OCI-LY3 (cell line): ENCODE results near the gene AUTS2.

ENCODE experiments used
- H2AFZ ChIP-seq: fragments of 200-600, 300-600 bp; shearing (Covaris generic); 2 replicates; pipeline ENCODE4 v1.6.0; 2014; ENCODE audit warnings: antibody characterized with exemption, low read depth, low read length
- H3K27ac ChIP-seq: fragments of 200-600, 300-600 bp; sonication (generic); 2 replicates; pipeline ENCODE4 v1.5.1; 2014; ENCODE audit warnings: mild to moderate bottlenecking, low read length, moderate library complexity, mixed read lengths
- H3K27me3 ChIP-seq: fragments of 200-600, 300-600 bp; sonication (generic); 2 replicates; pipeline ENCODE4 v1.6.1; 2014; ENCODE audit warnings: low read depth, low read length, mixed read lengths
- H3K36me3 ChIP-seq: fragments of 200-600, 300-600 bp; sonication (generic); replicated peaks from 2 replicates; pipeline ENCODE3; 2014; ENCODE audit warnings: low read depth, low read length, mixed read lengths
- H3K4me1 ChIP-seq: fragments of 300-600, 200-600 bp; sonication (generic); 2 replicates; pipeline ENCODE4 v1.6.1; 2014; ENCODE audit warnings: low read length, mixed read lengths
- H3K4me2 ChIP-seq: fragments of 200-600, 300-600 bp; sonication (generic); 2 replicates; pipeline ENCODE4 v1.6.1; 2014; ENCODE audit warnings: low read length, mixed read lengths
- H3K4me3 ChIP-seq: fragments of 300-600, 200-600 bp; sonication (generic); 2 replicates; pipeline ENCODE4 v1.5.1; 2014; ENCODE audit warnings: antibody characterized with exemption, mild to moderate bottlenecking, low read length, moderate library complexity
- H3K79me2 ChIP-seq: fragments of 300-600, 200-600 bp; shearing (Covaris generic); 2 replicates; pipeline ENCODE4 v1.6.1; 2014; ENCODE audit warnings: mild to moderate bottlenecking, low read length, mixed read lengths
- H3K9ac ChIP-seq: fragments of 300-600, 200-600 bp; shearing (Covaris generic); 2 replicates; pipeline ENCODE4 v1.6.0; 2014; ENCODE audit warnings: mild to moderate bottlenecking, low read length, moderate library complexity
- H3K9me3 ChIP-seq: fragments of 200-600, 300-600 bp; shearing (Covaris generic); 2 replicates; pipeline ENCODE4 v1.6.1; 2014; ENCODE audit warnings: low read length, mixed read lengths; ENCODE audit not compliant: insufficient read depth
- H4K20me1 ChIP-seq: fragments of 200-600, 300-600 bp; sonication (generic); 2 replicates; pipeline ENCODE4 v1.6.1; 2016; ENCODE audit warnings: low read length, mixed read lengths; ENCODE audit not compliant: insufficient read depth
- EZH2phosphoT487 ChIP-seq: fragments of 200-600 bp; shearing (Covaris generic); IDR thresholded peaks from 2 replicates; pipeline ENCODE4 v1.6.1; 2018; ENCODE audit warnings: antibody characterized with exemption, mixed run types, low read depth
- TF ChIP-seq, protein P1 (sequence below): fragments of 200-600, 300-600 bp; sonication (generic); IDR thresholded peaks from 2 replicates; pipeline ENCODE4 v1.5.1; 2014; ENCODE audit warnings: antibody characterized with exemption, low read length, low read depth

Gene AUTS2

GRCh38 chr7:70460562-70460961 lies 862.3 kb downstream of the AUTS2 start:
- Histone ChIP-seq H3K36me3 (no peaks in the 10 kb centered on the region), H3K4me3 (no peak overlapping the region), H3K79me2 (no peaks in the 10 kb centered on the region), H3K27me3 (no peaks in the 10 kb centered on the region), H3K4me2 (no peak overlapping the region), H3K27ac (no peak overlapping the region), H4K20me1 (no peaks in the 10 kb centered on the region), H3K9me3 (peaks cover 8% of the 10 kb centered on the region; the same call in 1 of the 2 replicates), H3K4me1 (no peaks in the 10 kb centered on the region), H2AFZ (no peak overlapping the region), H3K9ac (no peak overlapping the region)
- TF ChIP-seq, protein P1, sequence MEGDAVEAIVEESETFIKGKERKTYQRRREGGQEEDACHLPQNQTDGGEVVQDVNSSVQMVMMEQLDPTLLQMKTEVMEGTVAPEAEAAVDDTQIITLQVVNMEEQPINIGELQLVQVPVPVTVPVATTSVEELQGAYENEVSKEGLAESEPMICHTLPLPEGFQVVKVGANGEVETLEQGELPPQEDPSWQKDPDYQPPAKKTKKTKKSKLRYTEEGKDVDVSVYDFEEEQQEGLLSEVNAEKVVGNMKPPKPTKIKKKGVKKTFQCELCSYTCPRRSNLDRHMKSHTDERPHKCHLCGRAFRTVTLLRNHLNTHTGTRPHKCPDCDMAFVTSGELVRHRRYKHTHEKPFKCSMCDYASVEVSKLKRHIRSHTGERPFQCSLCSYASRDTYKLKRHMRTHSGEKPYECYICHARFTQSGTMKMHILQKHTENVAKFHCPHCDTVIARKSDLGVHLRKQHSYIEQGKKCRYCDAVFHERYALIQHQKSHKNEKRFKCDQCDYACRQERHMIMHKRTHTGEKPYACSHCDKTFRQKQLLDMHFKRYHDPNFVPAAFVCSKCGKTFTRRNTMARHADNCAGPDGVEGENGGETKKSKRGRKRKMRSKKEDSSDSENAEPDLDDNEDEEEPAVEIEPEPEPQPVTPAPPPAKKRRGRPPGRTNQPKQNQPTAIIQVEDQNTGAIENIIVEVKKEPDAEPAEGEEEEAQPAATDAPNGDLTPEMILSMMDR, result no peak
- no peak for TF ChIP-seq EZH2phosphoT487

DNA sequence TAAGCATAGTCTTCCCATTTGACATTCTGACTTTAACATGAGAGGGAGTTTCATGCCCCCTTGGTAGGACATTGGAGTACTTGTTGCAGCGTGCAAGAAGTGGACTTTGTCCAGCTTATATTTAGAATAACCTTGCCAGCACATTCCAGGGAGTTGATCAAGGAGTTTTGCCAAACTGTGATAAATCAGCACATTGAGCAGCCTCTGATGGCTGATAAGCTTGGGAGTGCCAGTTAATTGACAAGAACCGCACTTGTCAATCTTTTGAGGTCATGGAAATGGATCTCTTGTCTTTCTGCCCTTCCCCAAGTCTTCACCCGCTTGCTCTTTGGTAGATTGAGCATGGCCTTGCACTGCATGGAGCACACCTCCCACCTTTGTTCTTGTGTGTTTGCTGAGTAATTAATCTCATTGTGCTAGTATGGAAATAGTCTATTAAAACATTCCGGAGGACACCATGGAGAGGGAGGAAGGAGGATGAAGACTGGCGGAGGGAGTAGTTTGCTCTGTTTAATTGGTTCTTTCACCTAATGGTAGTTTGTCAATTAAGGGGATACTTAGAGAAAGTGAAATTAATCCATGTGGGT lies 865.2 kb downstream of the AUTS2 start:
- Histone ChIP-seq H4K20me1 (no peaks in the 10 kb centered on the region), H3K27ac (no peak overlapping the region), H3K79me2 (no peaks in the 10 kb centered on the region), H3K9ac (no peak overlapping the region), H3K4me2 (no peak overlapping the region), H3K4me1 (no peaks in the 10 kb centered on the region), H3K4me3 (no peak overlapping the region), H3K9me3 (no peaks in the 10 kb centered on the region), H3K27me3 (no peaks in the 10 kb centered on the region), H2AFZ (no peak overlapping the region), H3K36me3 (no peaks in the 10 kb centered on the region)
- TF ChIP-seq, protein P1, result no peak
- TF ChIP-seq EZH2phosphoT487, result no peak

- Histone ChIP-seq H3K9me3 (no peaks in the 10 kb centered on the region), H3K27me3 (no peaks in the 10 kb centered on the region), H3K4me1 (no peaks in the 10 kb centered on the region), H3K36me3 (no peaks in the 10 kb centered on the region), H3K4me2 (no peak overlapping the region), H3K9ac (no peak overlapping the region), H3K4me3 (no peak overlapping the region), H3K27ac (no peak overlapping the region), H3K79me2 (no peaks in the 10 kb centered on the region), H2AFZ (no peak overlapping the region), H4K20me1 (no peaks in the 10 kb centered on the region)
- TF ChIP-seq, protein P1, result no peak
- TF ChIP-seq EZH2phosphoT487, result no peak
These were observed 868.6 kb downstream of the AUTS2 start for GRCh38 chr7:70466725-70467364.

- H3K9ac ChIP-seq, result no peak overlapping the region
- no peak overlapping the region for H3K4me2 ChIP-seq
These were observed 872.5 kb downstream of the AUTS2 start for GRCh38 chr7:70470746-70471145.

More at GRCh38 chr7:70470746-70471145, 872.5 kb downstream of the AUTS2 start:
- Histone ChIP-seq H3K27me3 (no peaks in the 10 kb centered on the region), H4K20me1 (no peaks in the 10 kb centered on the region), H3K9me3 (no peaks in the 10 kb centered on the region), H3K4me3 (no peak overlapping the region), H2AFZ (no peak overlapping the region), H3K36me3 (no peaks in the 10 kb centered on the region), H3K4me1 (no peaks in the 10 kb centered on the region), H3K79me2 (no peaks in the 10 kb centered on the region), H3K27ac (no peak overlapping the region)
- TF ChIP-seq EZH2phosphoT487, result no peak
- TF ChIP-seq, protein P1, result no peak
